GM18870 (cell line): ENCODE measurements around the gene GRIK4.

Experiments
- ATAC-seq: cut with Tn5 transposase; IDR thresholded peaks from one replicate; pipeline ENCODE4 v1.9.1; 2021; ENCODE audit warnings: moderate library complexity; ENCODE audit not compliant: unreplicated experiment

The GRIK4 gene

GRCh38 chr11:120929090-120929489 lies 417.5 kb downstream of the GRIK4 start:
- ATAC-seq, result no peak

GRCh38 chr11:120929664-120930154 lies 418.2 kb downstream of the GRIK4 start:
- no peak for ATAC-seq

GRCh38 chr11:120931057-120931779 lies 419.7 kb downstream of the GRIK4 start:
- no peak for ATAC-seq

- ATAC-seq, result no peak
Observed at GRCh38 chr11:120932305-120932915, 420.9 kb downstream of the GRIK4 start.

GRCh38 chr11:120936356-120936755 lies 424.8 kb downstream of the GRIK4 start:
- no peak for ATAC-seq

- no peak for ATAC-seq
Observed at GRCh38 chr11:120937501-120937900, 426.0 kb downstream of the GRIK4 start.

- no peak for ATAC-seq
Observed at GRCh38 chr11:120938260-120938659, 426.7 kb downstream of the GRIK4 start.

DNA sequence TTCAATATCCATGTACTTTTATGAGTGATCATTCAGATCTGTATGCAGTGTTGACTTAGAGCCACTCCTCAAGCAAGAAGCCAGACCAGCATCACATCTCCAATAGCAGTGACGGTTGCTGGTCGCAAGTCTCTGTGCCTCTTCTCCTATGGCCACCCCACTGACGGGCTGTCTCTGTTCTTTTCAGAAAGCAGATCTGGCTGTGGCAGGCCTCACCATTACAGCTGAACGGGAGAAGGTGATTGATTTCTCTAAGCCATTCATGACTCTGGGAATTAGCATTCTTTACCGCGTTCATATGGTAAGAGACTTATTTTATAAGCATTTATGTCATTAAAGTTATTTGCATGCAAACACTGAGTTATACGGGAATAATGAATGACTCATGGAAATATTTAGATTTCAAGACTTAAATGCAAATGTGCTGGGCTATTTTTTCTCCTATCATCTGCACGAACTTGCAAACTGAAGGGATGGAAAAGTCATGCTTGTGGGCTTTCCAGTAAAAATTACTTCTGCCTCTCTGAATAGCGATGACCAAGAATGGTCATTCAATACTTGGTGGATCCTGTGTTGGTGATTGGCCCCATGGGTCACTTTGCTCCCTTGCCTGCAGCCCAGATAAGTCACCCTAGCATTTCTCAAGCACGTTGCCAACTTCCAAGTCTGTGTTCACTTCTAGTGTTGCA lies 428.8 kb downstream of the GRIK4 start:
- ATAC-seq, result no peak

DNA sequence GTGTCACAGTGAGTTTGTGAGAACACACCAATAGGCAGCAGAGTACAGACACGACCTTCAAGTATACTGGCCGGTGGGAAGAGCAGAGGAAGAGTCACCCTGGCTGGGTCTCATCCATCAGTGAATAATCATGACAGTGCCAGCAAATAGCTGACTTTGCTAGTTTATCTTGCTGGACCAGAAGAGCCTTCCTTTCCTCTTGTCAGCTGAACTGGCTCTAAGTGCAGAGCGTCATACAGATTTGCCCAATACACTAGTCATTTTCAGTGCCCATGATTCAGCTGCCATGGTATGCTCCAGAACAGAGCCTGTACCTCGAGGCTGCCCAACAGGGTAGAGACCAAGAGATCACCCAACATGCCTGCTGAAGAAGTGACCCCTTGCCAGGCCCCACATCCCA lies 429.5 kb downstream of the GRIK4 start:
- no peak for ATAC-seq

- ATAC-seq, result no peak
Observed at GRCh38 chr11:120942701-120943100, 431.2 kb downstream of the GRIK4 start.

DNA sequence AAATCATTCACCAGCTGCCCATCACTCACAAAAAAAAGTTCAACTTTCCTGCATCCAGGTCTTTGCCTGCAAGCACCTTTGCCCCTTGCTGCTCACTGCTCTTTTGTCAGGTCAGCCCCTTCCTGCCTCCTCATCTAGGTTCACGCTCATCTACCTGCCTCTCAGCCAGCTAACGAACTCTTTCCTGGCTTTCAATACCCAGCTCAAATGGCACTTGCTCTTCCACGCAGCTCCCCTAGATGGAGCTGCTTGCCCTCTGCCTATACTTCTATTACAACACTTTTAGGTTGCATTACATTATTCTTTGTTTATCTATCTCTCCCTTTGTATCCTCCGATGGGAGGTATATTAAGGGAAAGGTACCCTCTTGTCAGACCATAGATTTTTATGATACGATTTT lies 433.5 kb downstream of the GRIK4 start:
- ATAC-seq, result no peak

DNA sequence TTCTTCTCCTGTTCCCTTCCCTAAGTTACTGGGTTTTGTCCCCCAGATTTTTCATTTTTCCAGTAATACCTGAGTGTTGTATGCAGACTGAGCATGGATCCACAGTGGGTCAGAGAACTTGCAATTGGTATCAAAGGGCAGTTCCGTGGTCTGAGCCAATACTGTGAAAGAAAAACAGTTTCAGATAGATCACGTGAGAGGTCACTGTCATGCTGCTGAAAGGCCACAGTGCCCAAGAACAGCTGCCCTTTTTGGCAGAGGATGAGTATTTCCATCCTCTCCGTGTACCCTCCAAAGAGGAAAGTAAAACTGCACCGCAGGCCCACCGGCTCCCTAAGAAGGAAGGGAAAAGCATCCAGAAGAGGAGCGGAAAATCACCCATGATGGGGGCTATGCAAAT lies 439.3 kb downstream of the GRIK4 start:
- no peak for ATAC-seq

DNA sequence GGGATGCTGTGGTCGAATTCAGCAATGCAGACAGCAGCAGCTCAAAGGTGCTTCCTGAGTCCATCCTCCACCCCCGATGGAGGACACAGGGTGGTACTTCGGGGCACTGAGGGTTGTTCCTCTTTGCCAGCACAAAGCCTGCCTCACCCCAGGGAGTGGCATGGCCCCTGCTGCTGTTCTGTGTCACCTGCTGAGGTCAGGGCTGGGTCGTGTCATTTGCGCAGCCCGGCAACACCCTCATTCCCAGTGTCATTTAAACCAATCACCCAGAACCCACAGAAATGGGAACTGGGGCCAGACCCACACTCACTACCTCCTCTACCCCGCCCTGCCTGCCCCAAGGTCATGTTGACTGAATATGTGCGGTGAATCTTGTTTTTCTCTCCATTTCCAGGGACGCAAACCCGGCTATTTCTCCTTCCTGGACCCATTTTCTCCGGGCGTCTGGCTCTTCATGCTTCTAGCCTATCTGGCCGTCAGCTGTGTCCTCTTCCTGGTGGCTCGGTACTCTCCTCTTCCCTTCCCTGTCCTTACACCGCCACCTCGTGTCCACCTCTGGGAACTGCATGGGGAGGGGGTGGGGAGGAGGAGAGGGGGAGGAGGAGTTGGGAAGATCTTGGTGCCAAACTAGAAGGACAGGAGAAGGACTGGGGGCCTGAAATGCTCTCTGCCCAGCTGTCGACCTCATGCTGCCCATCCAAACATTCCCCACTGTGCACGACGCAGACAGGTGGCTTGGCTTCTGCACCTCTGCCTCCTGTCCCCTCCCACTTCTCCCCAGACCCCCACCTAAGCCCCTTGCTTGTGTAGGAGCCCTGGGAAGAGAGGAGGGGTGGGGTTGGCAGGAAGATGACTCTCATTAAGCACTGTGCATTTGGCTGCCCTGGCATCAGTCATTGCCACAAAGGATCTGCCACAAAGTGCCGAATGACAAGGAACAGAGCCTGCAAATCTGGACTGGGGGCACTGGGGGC lies 441.2 kb downstream of the GRIK4 start:
- ATAC-seq, result no peak

DNA sequence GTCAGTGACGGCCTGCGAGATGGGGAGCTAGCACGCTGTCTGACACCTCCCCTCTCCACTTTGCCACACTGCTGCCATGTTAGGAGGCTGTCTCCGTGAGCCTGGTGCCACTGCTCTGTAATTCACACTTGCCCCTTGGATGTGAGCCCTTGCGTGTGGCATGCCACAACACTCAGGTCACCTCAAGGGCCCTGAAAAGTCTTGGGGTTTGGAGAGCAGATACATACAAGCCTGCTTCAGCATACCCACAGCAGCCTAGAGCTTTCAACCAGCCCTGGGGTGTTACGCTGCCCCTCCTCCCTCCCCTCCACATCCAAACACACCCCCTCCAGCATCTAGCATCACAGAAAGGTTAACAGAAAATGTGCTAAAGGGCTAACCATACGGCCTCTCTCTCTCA lies 442.8 kb downstream of the GRIK4 start:
- no peak for ATAC-seq

DNA sequence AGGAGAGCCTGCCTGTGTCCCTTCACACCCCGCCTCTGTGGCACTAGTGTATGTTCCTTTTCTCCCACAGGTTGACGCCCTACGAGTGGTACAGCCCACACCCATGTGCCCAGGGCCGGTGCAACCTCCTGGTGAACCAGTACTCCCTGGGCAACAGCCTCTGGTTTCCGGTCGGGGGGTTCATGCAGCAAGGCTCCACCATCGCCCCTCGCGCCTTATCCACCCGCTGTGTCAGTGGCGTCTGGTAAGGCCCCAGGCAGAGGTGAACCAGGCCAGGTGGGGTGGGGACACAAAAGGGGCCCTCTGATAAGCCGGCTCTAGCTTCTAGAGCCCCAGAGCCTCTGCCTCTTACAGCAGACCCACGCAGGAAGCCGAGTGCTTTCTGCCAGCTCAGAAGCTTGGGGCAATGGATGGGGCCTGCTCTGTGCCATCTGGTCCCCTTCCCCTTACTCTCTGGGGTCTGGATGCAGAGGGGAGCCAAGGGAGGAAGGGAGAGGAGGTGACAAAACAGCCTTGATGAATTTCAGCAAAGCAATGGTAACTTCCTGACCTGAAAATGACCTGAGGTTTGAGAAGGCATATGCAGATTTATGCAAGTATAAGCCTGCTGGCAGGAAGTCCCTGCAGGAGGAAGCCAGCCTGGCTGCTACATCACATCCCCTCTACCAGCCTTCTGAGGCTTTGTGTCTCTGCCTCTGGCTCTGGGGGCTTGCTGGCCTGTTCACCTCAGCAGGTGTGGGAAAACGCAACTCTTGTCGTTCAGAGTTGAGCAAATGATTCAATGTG lies 445.4 kb downstream of the GRIK4 start:
- ATAC-seq, result no peak

GRCh38 chr11:120958185-120958584 lies 446.6 kb downstream of the GRIK4 start:
- no peak for ATAC-seq

DNA sequence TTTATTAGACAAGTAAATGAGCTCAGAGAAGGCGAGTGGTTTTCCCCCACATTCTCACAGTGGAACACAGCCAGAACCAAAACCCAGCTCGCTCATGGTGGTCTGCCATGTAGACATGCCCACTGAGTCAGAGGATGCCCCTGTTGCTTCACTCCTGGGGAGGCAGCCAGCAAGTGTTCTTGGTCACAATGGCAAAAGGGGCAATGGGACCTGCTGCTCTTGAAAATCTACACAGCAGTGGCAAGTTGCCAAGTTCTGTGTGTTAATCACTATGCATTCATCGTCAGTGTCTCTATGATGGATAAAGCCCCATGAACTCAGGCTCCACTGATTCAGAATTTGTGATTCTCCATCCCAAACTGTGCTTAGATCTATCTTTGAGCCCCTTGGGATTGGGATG lies 447.6 kb downstream of the GRIK4 start:
- no peak for ATAC-seq

DNA sequence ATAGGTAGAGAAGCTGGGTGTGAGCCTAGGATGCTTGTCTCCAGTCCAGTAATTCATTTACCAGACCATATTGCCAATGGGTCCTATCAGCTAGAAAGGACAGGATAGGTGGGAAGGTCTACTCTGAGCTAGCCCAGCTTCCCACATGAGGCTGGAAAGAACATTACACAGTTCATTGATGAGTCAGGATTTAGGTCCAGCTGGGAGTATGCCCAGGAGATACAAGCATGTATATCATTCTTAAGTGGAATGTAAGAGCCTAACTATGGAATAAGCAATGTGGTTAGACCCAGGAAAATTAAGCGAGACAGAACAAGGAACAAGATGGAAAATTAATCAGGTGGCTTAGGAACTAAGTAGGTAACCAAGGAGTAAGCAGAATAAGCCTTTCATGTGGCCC lies 453.3 kb downstream of the GRIK4 start:
- no peak for ATAC-seq

- ATAC-seq, result no peak
Observed at GRCh38 chr11:120966840-120967239, 455.3 kb downstream of the GRIK4 start.

DNA sequence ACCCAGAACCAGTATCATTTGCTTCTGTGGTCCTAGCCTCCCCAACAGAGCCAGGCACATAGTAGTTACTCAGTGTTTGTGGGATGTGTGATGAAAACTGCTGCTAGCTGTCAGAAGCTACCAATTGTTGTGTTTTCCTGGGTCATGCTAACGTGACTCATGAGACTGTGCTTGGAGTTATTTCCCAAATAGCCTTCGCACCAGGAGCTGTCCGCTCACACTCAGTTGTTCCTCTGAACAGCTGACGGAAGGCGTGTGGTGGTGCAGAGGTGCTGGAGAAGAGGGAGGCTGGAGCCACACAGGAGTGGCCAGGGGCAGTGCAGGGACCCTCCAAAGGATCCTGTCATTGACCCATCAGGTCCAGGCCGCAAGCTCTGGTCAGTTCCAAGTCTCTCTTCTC lies 458.4 kb downstream of the GRIK4 start:
- no peak for ATAC-seq
